T1000 (cell line): ENCODE data around the gene AOAH.
A peak's percentile ranks its signal among the peaks of the same experiment; 100 is the strongest.

Experiments
- DNase-seq: peaks from one replicate; lab custom pipeline; 2025; ENCODE audit warnings: mixed read lengths; lab: John Stamatoyannopoulos, UW

The AOAH gene

GRCh38 chr7:36690514-36691187, 33.6 kb downstream of the AOAH start:
- DNase-seq: no peak

GRCh38 chr7:36690041-36690440, 34.3 kb downstream of the AOAH start:
- no peak for DNase-seq

- no peak for DNase-seq
Observed at GRCh38 chr7:36686499-36686898, 37.8 kb downstream of the AOAH start.

- DNase-seq: no peak
Observed at GRCh38 chr7:36684954-36685353, 39.3 kb downstream of the AOAH start.

- no peak for DNase-seq
Observed at GRCh38 chr7:36683695-36684357, 40.5 kb downstream of the AOAH start.

- DNase-seq: no peak
Observed at GRCh38 chr7:36683111-36683510, 41.2 kb downstream of the AOAH start.

GRCh38 chr7:36682102-36682501, 42.2 kb downstream of the AOAH start:
- DNase-seq: no peak

- no peak for DNase-seq
Observed at GRCh38 chr7:36677769-36678437, 46.4 kb downstream of the AOAH start.

- no peak for DNase-seq
Observed at GRCh38 chr7:36673703-36674102, 50.6 kb downstream of the AOAH start.

- DNase-seq: no peak
Observed at GRCh38 chr7:36671432-36671829, 52.9 kb downstream of the AOAH start.

- peak; percentile 36 for DNase-seq
Observed at GRCh38 chr7:36670585-36671431, 53.5 kb downstream of the AOAH start.

- no peak for DNase-seq
Observed at GRCh38 chr7:36668750-36669149, 55.5 kb downstream of the AOAH start.

GRCh38 chr7:36668080-36668479, 56.2 kb downstream of the AOAH start:
- no peak for DNase-seq

- no peak for DNase-seq
Observed at GRCh38 chr7:36667007-36667745, 57.1 kb downstream of the AOAH start.

- no peak for DNase-seq
Observed at GRCh38 chr7:36663481-36663880, 60.8 kb downstream of the AOAH start.

GRCh38 chr7:36661135-36661840, 63.0 kb downstream of the AOAH start:
- no peak for DNase-seq

GRCh38 chr7:36659638-36660341, 64.5 kb downstream of the AOAH start:
- DNase-seq: no peak

- DNase-seq: peak; percentile 29
Observed at GRCh38 chr7:36659172-36659516, 65.2 kb downstream of the AOAH start.

- DNase-seq: peak; percentile 63
Observed at GRCh38 chr7:36658335-36659171, 65.7 kb downstream of the AOAH start.
